GM21723 (cell line): ENCODE data around the gene HOXB3.

ENCODE experiments used
- ATAC-seq: cut with Tn5 transposase; IDR thresholded peaks from one replicate; pipeline ENCODE4 v1.9.1; 2021; ENCODE audit warnings: mild to moderate bottlenecking, moderate library complexity; ENCODE audit not compliant: unreplicated experiment

The HOXB3 gene

GRCh38 chr17:48600244-48601098, 10.4 kb upstream of the HOXB3 start:
- no peak for ATAC-seq

- ATAC-seq, result no peak
These were observed 9.3 kb upstream of the HOXB3 start for GRCh38 chr17:48599354-48599753.

- no peak for ATAC-seq
These were observed 8.7 kb upstream of the HOXB3 start for GRCh38 chr17:48598736-48599135.

- no peak for ATAC-seq
These were observed 8.0 kb upstream of the HOXB3 start for GRCh38 chr17:48597778-48598631.

- no peak for ATAC-seq
These were observed 7.4 kb upstream of the HOXB3 start for GRCh38 chr17:48597528-48597777.

- ATAC-seq, result no peak
These were observed 6.9 kb upstream of the HOXB3 start for GRCh38 chr17:48596735-48597527.

- no peak for ATAC-seq
These were observed 6.1 kb upstream of the HOXB3 start for GRCh38 chr17:48596000-48596734.

GRCh38 chr17:48595278-48595999, 5.4 kb upstream of the HOXB3 start:
- no peak for ATAC-seq

- no peak for ATAC-seq
These were observed 4.7 kb upstream of the HOXB3 start for GRCh38 chr17:48594538-48595277.

- no peak for ATAC-seq
These were observed 3.9 kb upstream of the HOXB3 start for GRCh38 chr17:48593840-48594537.

GRCh38 chr17:48593126-48593829, 3.2 kb upstream of the HOXB3 start, which contains the start of gene HOXB5:
HOXB5 (minus strand) TSS chr17:48593779; CDS start chr17:48593682, 97 bp downstream.
- no peak for ATAC-seq

GRCh38 chr17:48592577-48592976, 2.5 kb upstream of the HOXB3 start:
- no peak for ATAC-seq

GRCh38 chr17:48592057-48592514, 2.0 kb upstream of the HOXB3 start:
- no peak for ATAC-seq

GRCh38 chr17:48591255-48592056, 1.4 kb upstream of the HOXB3 start:
- ATAC-seq, result no peak

GRCh38 chr17:48590607-48591161, 643 bp upstream of the HOXB3 start:
- no peak for ATAC-seq

- ATAC-seq, result no peak
These were observed 796 bp downstream of the HOXB3 start for GRCh38 chr17:48589060-48589830.
